Activated CD4-positive, CD25-positive, alpha-beta regulatory T cell treated with anti-CD3 and anti-CD28 coated beads, Interleukin-2, amount 50 U/mL, for 16 hours (primary cell): ENCODE results near the gene SMS.

Experiments used
- DNase-seq: peaks from one replicate; pipeline ENCODE4 v3.0.0-alpha.2; 2020; ENCODE audit warnings: low read depth, low spot score

Gene SMS

DNA sequence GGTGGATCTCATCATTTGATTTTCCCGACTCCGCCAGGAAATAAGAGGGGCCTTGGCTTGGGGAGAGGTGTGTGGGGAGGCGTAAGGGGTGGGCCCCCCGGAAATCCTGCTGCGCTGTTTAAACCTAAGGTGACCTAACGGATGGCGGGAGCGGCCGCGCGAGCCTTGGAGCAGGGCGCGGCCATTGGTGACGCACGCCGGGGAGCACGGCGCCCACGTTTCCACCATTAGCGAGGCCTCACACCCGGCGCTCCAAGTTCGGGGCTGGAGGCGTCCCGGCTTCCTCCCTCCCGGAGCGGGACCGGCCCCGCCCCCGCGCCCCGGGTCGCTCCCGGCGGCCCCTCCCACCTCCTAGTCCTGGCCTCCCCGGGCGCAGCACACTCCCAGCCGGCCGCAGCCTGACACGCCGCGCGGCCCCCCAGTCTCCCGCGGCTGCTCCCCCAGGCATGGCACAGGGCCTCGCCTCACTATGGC is at the start of gene SMS:
Gene SMS (plus strand): TSS at position 354 of the 474 bp plus-strand sequence. CDS start 116 bp downstream, at position 470.
- no peak for DNase-seq

DNA sequence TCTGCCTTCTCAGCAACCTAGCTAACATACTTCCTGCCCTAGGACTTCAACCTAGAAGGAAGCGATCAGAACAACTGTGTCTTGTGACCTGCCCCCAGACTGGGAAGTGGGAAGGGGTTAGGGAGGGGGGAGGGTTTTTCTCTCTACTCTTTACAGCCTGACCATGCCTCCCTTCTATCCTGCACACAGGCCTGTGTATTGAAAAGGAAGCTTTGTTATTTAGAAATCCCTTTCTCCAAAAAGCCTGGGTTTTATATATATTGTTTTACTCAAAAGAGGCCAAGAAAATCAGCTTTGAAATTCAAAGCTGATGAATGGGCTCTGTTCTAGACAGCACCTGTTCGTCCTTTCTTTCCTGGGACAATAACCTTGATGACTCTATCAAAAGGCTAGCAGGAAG is 35.2 kb upstream of the SMS start:
- no peak for DNase-seq

DNA sequence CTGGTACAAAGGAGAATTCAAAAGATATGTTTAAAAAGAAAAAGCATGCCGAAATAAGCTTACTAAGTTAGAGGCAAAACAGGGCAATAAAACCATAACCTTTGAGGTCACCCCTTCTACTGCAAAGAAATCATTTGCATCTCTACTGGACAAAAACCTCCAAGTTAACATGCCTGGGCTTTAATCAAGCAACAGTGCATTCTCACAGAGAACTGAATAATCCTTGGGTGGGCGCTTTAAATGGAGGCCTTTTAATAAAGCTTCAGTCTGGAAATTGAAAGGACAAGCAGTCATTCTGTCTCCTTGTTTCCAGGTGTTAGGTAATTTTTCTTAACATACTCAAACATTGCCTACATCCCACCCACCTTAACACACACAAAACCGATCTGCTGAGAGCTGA is 34.6 kb upstream of the SMS start:
- no peak for DNase-seq

DNA sequence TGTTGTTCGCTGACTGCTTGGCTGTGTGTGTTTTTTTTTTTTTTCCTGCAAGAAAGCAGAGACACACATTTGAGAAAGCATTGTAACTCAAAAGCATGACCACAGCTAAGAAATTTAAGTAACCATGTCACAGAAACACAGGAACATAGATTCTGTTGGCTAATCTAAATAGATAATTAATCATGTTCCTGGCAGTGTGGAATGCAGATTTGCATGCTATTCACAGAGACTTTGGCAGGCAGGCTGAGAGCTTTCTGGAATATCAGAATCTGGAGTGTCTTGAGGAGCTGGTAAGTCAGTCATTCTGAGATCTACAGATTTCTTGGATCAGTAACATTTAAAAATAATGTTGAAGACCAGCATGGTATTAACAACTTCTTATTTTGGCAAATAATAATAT is 33.2 kb upstream of the SMS start:
- DNase-seq, result no peak

DNA sequence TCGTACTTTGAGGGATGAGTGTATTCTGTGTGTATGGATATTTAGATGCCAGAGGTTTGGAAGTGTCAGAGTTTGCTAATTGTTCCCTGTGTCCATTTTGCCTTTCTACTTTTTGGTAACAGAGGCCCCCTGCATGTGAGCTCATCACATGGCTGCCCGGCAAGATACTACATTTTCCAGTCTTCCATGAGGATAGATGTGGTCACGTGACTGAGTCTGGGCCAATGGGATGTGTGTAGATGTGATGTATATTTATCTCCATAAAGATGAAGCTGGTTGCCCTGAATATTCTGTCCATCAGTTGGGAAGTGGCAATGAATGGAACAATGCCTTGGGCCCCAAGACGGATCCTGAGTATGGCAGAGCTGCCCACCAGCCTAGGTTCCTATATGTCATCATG is 29.0 kb upstream of the SMS start:
- DNase-seq, result no peak

DNA sequence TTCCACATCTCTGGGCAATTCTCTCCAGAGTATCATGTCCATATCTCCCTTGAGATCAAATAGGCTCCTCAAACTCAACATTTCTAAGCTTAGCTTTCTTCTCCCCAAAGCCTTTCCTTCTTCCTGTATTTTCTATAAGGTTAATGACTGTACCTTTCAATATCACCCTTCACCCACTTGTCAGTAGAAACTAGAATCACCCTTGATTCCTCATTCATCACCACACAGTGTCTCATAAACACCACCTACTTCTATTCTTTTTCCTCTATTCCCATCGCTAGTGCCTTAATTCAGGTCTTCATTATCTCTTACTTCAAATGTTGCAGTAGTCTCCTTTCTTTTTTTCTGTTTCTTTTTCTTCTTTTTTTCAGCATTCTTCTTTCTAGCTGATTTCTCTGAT is 28.3 kb upstream of the SMS start:
- DNase-seq, result no peak

DNA sequence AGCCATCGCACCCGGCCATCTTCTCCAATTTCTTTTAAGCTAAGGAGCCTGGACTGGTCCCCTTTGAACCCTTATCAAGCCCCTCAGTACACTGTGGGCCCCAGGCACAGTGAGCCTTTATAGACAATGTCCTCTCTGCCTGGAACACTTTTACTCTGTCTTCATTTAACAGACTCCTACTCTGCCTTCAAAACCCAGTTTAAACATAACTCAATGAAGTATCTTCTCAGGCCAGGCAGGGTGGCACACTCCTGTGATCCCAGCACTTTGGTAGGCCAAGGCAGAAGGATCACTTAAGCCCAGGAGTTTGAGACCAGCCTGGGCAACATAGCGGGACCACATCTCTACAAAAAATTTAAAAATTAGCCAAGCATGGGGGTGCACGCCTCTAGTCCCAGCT is 27.5 kb upstream of the SMS start:
- DNase-seq, result no peak

DNA sequence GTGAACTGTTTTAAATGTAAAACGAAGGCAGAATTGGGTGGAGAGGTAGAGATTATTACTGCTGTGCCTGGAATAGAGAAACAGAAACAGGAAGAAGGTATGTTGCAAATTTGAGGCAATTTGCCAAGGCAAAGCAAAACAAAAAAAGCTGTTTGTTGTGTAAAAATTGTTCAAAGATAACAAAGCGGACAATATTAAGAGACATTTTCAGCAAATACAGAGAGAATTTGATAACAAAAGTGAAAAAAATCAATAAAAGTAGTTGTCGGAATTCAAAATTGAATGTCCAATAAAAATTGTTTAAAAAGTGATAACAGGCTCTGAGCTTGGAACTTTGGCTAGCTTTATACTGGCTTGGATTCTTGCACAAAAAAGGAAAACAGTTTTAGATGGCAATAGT is 14.4 kb upstream of the SMS start:
- DNase-seq, result no peak

DNA sequence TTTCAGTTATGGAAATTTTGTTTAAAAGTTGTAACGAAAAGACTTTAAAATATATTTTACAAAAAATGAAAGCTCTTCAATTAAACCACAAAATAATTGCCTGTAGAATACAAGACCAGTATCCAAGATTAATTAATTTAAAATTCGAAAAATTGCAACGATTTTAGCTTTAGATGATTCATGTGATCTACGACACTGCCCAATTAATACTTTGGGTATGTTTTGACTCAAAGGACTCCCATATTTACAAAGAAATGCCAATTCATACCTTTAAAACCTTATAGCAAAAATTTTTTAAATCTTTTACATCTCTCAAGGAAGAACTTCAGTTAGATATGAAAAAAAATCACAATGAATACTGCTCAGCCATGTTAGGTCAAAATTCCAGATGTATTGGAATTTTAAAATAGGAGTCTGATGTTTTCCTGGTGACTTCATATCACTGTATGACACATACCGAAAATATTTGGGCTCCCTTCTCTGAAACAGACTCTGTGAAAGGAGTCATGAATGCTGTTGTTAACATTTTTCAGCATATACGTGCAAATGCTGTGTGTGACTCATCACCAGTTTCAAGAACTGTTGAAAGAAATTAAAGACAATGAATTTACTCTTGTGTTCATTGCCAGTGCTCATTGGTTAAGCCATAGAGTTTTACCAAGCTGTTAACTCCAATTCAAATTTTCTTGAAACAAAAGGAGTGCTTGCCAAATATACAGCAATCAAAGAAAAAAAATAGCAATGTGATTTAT is 13.8 kb upstream of the SMS start:
- DNase-seq, result no peak

DNA sequence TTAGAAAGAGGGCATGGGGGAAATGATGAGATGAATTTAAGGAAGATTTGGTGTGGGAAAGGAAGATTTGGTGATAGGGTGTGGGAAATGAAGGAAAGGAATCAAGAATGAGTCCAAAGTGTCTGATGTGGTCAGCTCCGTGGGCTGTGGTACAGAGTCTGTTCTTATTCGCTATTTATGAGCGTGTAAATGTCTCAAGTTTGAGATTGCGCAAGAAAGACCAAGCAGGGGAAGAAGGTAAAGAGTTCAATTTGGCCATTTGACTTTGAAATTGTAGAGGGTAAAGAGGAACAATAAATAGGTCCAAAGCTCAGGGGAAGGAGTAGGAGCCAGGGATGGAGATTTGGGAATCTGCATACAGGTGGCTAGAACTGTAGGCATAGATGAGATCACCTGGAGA is 11.3 kb upstream of the SMS start:
- DNase-seq, result no peak

DNA sequence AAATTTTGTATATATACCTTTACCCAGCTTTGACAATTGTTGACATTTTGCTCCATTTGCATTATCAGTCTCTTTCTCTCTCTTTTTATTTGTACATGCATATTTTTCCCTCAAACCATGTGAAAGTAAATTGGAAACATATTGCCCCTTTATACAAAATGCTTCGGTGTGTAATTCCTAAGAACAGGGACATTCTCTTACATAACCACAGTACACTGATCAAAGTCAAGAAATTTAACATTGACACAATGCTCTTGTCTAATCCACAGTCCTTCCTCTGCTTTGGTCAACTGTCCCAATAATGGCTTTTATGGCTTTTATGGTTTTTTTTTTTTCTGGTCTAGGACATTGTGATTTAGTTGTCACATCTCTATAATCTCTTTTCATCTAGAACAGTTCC is 9.5 kb upstream of the SMS start:
- no peak for DNase-seq

DNA sequence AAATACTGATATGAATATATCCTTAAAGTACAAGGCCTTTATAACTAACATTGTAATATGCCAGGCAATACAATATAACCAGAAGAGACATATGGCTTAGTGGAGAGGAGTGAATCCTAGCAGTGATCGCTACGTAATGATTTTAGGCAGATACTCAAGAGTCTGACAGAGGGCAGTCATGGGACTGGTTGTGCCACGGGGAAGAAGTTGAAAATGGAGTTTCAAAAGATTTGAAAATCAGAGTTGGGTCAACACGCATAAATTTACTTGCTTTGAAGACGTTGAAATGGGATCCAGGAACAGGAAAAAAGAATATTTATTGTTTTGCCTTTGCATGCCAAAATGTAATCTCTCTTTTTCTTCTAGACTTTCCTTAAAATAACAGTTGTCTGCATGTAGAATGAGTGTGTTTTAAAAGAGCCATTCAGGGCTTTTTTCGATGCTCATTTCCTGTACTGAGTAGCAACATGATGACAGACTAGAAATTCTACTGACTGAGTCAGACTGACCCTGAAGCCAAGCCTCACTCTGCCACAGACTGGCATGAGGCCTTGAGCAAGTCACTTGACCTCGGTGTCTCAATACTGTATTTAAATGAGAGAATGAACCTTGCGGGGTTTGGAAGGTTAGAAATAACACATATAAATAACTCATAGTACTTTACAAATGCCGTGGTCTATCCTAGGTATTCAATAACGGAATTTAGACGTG is 8.1 kb upstream of the SMS start:
- no peak for DNase-seq

DNA sequence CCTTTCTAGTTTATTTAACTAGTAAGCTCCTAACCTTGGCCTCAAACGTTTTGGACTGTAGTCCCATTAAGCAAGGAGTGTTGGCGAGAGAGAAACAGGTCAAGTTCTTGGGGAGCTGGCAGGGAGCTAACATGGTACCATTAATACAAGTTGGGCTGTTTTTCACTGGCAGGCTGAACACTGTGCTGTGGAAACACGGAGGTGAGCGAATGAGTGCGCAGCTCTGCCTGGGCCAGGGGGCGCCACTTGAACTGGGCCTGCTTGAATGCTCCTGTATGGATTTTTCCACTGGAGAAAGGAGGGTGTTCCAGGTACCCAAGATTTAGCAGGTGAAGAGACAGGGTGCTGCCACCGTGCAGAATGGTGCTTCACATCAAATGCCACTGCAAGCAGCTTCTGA is 7.4 kb upstream of the SMS start:
- no peak for DNase-seq

DNA sequence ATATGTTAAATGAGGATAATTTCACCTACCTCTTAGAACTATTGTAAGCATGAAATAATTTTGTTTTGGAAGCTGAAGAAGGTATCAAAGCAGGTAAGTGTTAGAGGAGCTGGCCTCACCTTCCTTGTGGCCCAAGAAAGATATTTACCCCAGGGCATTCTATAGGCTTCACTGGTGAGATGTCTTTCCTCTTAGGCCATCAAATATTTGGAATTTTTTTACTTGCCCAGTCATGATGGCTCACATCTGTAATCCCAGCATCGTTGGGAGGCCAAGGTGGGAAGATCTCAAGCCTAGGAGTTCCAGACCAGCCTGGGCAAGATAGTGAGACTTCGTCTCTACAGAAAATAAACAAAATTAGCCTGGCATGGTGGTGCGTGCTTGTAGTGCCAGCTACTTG is 6.1 kb upstream of the SMS start:
- no peak for DNase-seq

DNA sequence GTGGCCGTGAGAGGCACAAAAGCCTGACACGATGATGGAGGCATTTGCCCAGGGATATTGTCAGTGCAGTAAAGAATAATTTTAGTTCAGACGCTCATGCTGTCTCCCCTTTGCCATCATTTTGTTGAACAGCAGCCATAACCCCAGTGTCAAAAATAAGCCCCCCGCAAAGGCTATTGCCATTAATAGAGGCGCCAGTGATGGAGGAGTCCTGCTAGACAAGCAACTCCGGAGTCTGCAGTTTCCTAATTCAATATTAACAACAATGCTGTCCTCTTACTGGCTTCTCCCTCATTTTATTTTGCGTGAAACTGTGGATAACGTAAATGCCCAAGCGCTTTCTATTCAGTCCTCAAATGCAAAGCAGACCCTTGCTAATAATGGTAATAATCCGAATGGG is 603 bp upstream of the SMS start:
- DNase-seq, result no peak

DNA sequence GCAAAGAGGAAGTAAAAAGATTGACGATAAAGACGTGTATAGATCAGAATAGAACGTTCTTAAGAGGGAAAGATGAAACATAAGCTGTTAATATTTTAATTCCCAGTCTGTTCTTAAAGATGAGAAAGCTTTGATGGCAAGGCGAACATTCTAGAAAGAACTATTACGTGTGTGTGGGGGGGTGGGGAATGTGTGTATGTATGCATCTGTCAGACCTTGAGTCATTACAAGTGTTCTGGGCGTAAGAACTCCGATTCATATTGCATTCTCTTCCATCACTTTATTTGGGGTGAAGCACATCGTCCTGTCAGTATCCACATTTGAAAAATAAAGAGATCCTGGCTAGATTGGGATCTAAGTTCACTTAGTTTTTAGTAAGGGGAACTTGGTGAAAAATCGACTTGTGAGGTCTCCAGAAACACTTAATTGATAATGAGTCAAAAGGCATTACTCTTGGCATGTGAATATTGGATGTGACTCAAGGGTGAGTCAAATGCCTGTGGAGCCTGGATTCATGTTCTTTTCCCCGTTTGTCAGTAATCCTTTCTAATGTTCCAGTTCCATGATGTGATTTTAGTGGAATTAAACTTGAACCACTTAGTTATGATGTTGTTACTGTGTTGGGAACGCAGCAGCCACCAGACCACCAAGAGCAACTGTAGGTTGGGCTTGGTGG is 3.1 kb downstream of the SMS start:
- DNase-seq, result no peak

DNA sequence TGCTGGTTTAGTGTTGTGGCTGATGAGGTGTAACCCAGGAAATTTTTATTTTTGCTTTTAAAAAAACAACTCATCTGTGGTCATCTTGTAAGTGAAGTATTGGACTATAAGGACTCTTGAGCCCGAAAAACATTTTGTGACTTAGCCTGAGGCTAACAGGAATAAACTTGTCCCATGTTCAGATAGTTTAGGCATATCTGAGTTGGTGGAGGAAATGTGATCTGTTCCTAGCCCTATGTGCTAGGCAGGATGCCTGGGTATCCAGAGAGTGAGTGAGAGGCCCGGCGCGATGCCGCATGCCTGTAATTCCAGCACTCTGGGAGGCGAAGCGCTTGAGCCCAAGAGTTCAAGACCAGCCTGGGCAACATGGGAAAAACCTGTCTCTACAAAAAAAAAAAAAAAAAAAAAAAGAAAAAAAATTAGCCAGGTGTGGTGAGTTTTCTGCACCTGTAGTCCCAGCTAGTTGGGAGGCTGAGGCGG is 3.7 kb downstream of the SMS start:
- no peak for DNase-seq

DNA sequence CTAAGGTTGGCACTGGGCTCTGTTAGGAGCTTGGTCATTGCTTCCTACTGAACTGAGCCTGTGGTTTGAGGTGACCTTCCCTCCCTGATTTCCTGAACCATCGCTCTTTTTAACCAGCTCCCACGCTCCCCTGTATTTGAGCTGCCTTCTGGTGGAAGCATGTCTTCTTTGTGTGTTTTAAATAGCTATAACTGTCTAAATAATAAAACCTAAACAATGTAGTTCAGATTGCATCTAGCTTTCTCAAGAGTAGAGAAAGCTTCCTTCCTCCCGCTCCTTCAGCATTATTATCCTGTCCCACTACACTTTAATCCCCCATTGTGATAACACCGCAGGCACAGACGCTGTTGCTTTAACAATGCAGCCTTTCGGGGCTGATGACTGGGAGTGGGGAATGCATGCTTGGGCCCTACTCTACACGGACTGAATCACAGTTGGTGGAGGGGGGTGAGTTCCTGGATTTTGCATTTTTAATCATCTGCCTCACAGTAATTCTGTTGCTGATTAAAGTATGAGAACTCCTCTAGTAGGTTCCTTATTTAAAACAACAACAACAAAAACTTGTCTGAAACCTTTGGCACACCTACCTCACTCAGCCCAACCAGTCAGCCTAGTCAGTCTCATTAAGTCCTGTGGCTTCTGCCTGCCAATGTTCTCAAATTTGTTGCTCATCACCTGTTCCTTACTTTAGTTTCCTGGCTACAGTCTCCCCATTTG is 6.6 kb downstream of the SMS start:
- no peak for DNase-seq

DNA sequence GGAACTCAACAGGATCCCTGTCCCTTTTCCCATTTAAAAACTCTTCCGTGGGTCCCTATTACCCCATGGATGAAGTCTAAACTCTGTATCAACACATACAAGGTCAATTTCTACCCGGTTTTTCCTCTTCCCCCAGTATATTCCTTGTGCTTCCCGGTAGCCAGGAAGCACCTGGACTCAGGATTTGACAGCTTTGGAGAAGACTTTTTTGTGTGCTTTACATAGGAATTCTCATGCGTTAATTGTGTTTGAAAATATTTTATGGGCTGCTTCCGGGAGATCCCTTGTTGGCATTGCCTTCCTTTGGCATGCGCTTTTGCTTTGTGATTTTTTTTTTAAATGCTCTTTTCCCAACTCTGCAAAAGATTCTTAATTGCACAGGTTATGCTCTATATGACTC is 7.2 kb downstream of the SMS start:
- DNase-seq, result no peak

DNA sequence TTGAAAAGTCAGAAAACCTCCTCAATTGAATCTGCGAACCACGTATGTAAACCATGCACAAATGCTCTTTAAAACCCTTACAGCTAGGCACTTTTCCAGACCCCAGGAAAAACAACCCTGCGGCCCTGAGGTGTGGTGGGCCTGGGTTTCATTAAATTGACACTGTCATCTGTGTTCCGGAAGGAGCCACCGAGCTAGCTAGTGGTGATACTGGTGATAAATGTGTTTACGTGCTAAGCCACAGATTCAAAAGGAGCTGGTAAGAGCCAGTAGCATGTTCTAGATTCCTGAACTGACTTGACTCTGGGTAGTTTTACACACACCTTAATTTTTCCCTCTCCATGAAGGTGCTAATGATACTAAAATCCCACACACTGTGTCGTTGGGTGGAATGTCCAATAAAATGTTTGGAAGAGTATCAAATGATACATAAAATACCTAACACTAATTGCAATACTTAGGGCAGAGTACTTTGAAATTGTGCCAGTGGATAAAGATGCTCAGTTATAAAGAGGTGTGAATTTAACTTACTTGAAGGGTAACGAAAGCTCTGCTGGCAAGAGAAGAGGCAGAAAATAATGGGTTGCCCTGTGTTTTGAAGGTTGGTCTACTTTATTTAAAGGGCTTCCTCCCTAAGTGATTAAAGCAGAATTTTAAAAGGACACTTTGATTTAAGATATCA is 8.5 kb downstream of the SMS start:
- no peak for DNase-seq

DNA sequence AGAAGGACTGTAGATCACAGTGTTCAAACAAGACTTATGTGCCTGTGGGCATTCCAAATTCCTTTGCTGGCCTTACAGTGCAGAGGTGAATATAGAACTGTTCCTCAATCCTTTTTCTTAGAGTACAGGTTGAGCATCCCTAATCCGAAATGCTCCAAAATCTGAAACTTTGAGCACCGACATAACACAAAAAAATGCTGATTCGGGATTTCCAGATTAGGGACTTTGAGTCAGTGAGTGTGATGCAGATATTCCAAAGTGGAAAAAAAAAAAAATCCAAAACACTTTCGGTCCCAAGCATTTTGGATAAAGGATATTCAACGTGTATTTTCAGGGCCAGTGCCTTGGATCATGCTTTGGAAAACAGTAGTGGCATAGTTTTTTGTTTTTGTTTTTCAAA is 9.2 kb downstream of the SMS start:
- DNase-seq, result no peak
